Ascending aorta (tissue), 2 donors: ENCODE results near the gene KCNJ14. TPM values are rescaled to one million over a fixed set of nuclear protein-coding genes. Genes with fewer than 3 reads are reported as not detected.
"Not testable (repeated sequence)": the region's sequence is repeated elsewhere in the genome, so short reads cannot be mapped to it uniquely, and the experiment has no call there.

ENCODE experiments used
- DNase-seq, 2 donors: peaks; one replicate each; pipeline ENCODE4 v3.0.0-alpha.2; 2019; ENCODE audit warnings: low spot score in 2 of 2
- H3K27ac ChIP-seq, 2 donors: fragments of 200-600 bp; sonication (generic); one replicate each; pipeline ENCODE4 v1.5.1; 2016 to 2017; ENCODE audit warnings: mild to moderate bottlenecking in 1 of 2
- H3K27me3 ChIP-seq: fragments of 200-600 bp; sonication (generic); one replicate; pipeline ENCODE4 v1.5.1; 2017
- H3K36me3 ChIP-seq, 2 donors: fragments of 200-600 bp; sonication (generic); one replicate each; pipeline ENCODE4 v1.5.1; 2016
- H3K4me1 ChIP-seq, 2 donors: fragments of 200-600 bp; sonication (generic); one replicate each; pipeline ENCODE4 v1.5.1; 2016 to 2017; ENCODE audit warnings: mild to moderate bottlenecking in 1 of 2
- H3K4me3 ChIP-seq, 2 donors: fragments of 200-600 bp; sonication (generic); one replicate each; pipeline ENCODE4 v1.5.1; 2016 to 2017; ENCODE audit warnings: mild to moderate bottlenecking in 1 of 2
- H3K9me3 ChIP-seq, 2 donors: fragments of 200-600 bp; sonication (generic); one replicate each; pipeline ENCODE4 v1.5.1; 2016
- CTCF ChIP-seq, 3 experiments: fragments of 200-600 bp in 2 of 3; fragments of 450-650 bp in 1 of 3; sonication (generic) in 2 of 3; IDR thresholded peaks; one replicate each; pipeline ENCODE4 v1.5.1; 2016 to 2019; ENCODE audit warnings: antibody characterized with exemption in 3 of 3, mild to moderate bottlenecking in 1 of 3, moderate library complexity in 1 of 3
- intact Hi-C: fragments of 100-400 bp; cut with DNase I; formaldehyde crosslinking; loops from one replicate; pipeline ENCODE4 v1.15.1; 2023
- total RNA-seq: library from RNA; depleted of rRNA; stranded (reverse); fragments of >200 nt; gene quantifications from one replicate; pipeline ENCODE4 v1.1.0, GENCODE V29; 2016

KCNJ14 gene
- total RNA-seq, 1 donor from 2014 or later: 6.1 TPM

GRCh38 chr19:48481846-48482639, 26.7 kb downstream of the KCNJ14 start:
- Histone ChIP-seq H3K4me1 (peaks cover 8 to 9% of the 10 kb centered on the region in 2 donors), H3K27me3 (no peaks in the 10 kb centered on the region), H3K4me3 (no peak overlapping the region), H3K27ac (no peak overlapping the region), H3K36me3 (peaks cover 9 to 22% of the 10 kb centered on the region in 2 donors), H3K9me3 (no peaks in the 10 kb centered on the region)
- no peak for TF ChIP-seq CTCF (IDR thresholded peaks at IDR 0.05)
- DNase-seq: no peak
- intact Hi-C loops: no loop called here

- Histone ChIP-seq H3K4me3 (no peak overlapping the region), H3K27ac (no peak overlapping the region), H3K9me3 (no peaks in the 10 kb centered on the region), H3K27me3 (no peaks in the 10 kb centered on the region), H3K36me3 (peaks cover 1 to 9% of the 10 kb centered on the region in 2 donors), H3K4me1 (peaks cover 9 to 15% of the 10 kb centered on the region in 2 donors)
- no peak for DNase-seq
- TF ChIP-seq CTCF (IDR thresholded peaks at IDR 0.05): no peak
- intact Hi-C loops: no loop called here
Observed at GRCh38 chr19:48483301-48483700, 27.9 kb downstream of the KCNJ14 start.

- Histone ChIP-seq H3K27me3 (no peaks in the 10 kb centered on the region), H3K4me3 (no peak overlapping the region), H3K4me1 (peaks cover 9 to 16% of the 10 kb centered on the region in 2 donors), H3K36me3 (peaks cover 0 to under 1% of the 10 kb centered on the region in 2 donors), H3K9me3 (no peaks in the 10 kb centered on the region), H3K27ac (no peak overlapping the region)
- no peak for TF ChIP-seq CTCF (IDR thresholded peaks at IDR 0.05)
- DNase-seq: no peak
- intact Hi-C loops: no loop called here
Observed at GRCh38 chr19:48484247-48484893, 29.0 kb downstream of the KCNJ14 start.

GRCh38 chr19:48484931-48485612, 29.7 kb downstream of the KCNJ14 start:
- intact Hi-C loops: loop anchor here (5.0 kb wide), 1 partner anchor 123 kb away; the partner anchor contains the start of genes SYNGR4 and TMEM143
- Histone ChIP-seq H3K27me3 (no peaks in the 10 kb centered on the region), H3K36me3 (no peaks in the 10 kb centered on the region)

GRCh38 chr19:48486706-48487105, 31.3 kb downstream of the KCNJ14 start:
- H3K27me3 ChIP-seq, H3K36me3 ChIP-seq, H3K4me3 ChIP-seq, DNase-seq, H3K9me3 ChIP-seq, H3K27ac ChIP-seq: not testable (repeated sequence)
- H3K4me1 ChIP-seq: peaks cover 2 to 14% of the 10 kb centered on the region in 2 donors
- intact Hi-C loops: loop anchor here (5.0 kb wide), 1 partner anchor 124 kb away; the partner anchor contains the start of genes SYNGR4 and TMEM143

More at GRCh38 chr19:48484931-48485612, 29.7 kb downstream of the KCNJ14 start:
- Histone ChIP-seq H3K27ac (no peak overlapping the region), H3K4me1 (peaks cover 9 to 16% of the 10 kb centered on the region in 2 donors), H3K9me3 (no peaks in the 10 kb centered on the region), H3K4me3 (no peak overlapping the region)
- DNase-seq: no peak
- TF ChIP-seq CTCF (IDR thresholded peaks at IDR 0.05): no peak
